GM23248 (cell line): Measurements from ENCODE around the gene ELAVL1.

Source experiments
- EZH2 ChIP-seq: fragments of 200-600 bp; sonication (generic); IDR thresholded peaks from 2 replicates; pipeline ENCODE4 v1.6.1; 2018; ENCODE audit warnings: antibody characterized with exemption, mild to moderate bottlenecking; ENCODE audit not compliant: insufficient read depth, poor library complexity, severe bottlenecking
- EZH2phosphoT487 ChIP-seq: fragments of 200-600 bp; sonication (generic); IDR thresholded peaks from 2 replicates; pipeline ENCODE4 v1.6.1; 2018; ENCODE audit warnings: antibody characterized with exemption, moderate library complexity, mild to moderate bottlenecking, low read depth; ENCODE audit not compliant: insufficient read depth

GRCh38 chr19:7986321-7987113 lies 18.9 kb downstream of the ELAVL1 start:
- TF ChIP-seq EZH2 (no peak), EZH2phosphoT487 (no peak)
